ENCODE measurements around the gene MINAR2.

DNA sequence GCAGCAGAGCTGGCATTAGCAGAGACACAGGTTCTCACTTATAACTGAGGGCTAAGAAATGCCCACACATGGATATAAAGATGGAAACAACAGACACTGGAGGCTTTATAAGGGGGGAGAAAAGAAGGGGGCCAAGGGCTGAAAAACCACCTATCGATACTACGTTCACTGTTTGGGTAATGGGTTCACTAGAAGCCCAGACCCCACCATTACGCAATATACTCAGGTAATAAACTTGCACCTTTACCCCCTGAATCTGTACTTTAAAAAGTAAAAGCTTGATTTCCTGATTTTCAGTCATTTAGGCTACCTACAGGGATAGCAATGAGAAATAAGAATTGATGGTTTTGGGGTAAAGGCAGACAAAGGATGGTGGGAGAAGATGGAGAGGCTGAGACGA is 1.9 kb upstream of the MINAR2 start:
- no peak for TF ChIP-seq EZH2 (IDR thresholded peaks at IDR 0.05; ENCODE audit: insufficient read depth, poor library complexity, severe bottlenecking)
- TF ChIP-seq EZH2phosphoT487 (IDR thresholded peaks at IDR 0.05; ENCODE audit: insufficient read depth, low read depth) = no peak
